Fibroblast of lung (primary cell): ENCODE measurements around the gene GABBR2.

Experiments
- CTCF ChIP-seq, 2 donors: IDR thresholded peaks in 1 of 2; conservative IDR thresholded peaks in 1 of 2; 1 replicate in 1 of 2; 2 replicates in 1 of 2; pipeline ENCODE4 v1.5.1; 2011 to 2012; ENCODE audit warnings: low read length in 2 of 2, control low read depth in 1 of 2, inconsistent platforms in 1 of 2, low read depth in 1 of 2, mild to moderate bottlenecking in 1 of 2
- EZH2 ChIP-seq: IDR thresholded peaks from 2 replicates; pipeline ENCODE4 v1.5.1; 2012; ENCODE audit warnings: low read length, control low read depth, mild to moderate bottlenecking; ENCODE audit errors: missing control alignments

- no peak for TF ChIP-seq CTCF (conservative IDR thresholded peaks at IDR 0.05 in 1 of 2, IDR thresholded peaks at IDR 0.05 in 1 of 2; ENCODE audit: low read depth in 1 of 2, low read length in 2 of 2)
- TF ChIP-seq EZH2: no peak
Measured at GRCh38 chr9:98451576-98451975, 257.2 kb downstream of the GABBR2 start.
